GM23248 (cell line): ENCODE results near the gene HOXA1.

ENCODE experiments used
- EZH2 ChIP-seq: fragments of 200-600 bp; sonication (generic); IDR thresholded peaks from 2 replicates; pipeline ENCODE4 v1.6.1; 2018; ENCODE audit warnings: antibody characterized with exemption, mild to moderate bottlenecking; ENCODE audit not compliant: insufficient read depth, poor library complexity, severe bottlenecking
- EZH2phosphoT487 ChIP-seq: fragments of 200-600 bp; sonication (generic); IDR thresholded peaks from 2 replicates; pipeline ENCODE4 v1.6.1; 2018; ENCODE audit warnings: antibody characterized with exemption, moderate library complexity, mild to moderate bottlenecking, low read depth; ENCODE audit not compliant: insufficient read depth

GRCh38 chr7:27141137-27141922, 45.5 kb upstream of the HOXA1 start:
- no peak for TF ChIP-seq EZH2
- no peak for TF ChIP-seq EZH2phosphoT487
